DOHH2 (cell line): ENCODE data around the gene FARS2.

ENCODE experiments used
- H3F3A ChIP-seq: fragments of 200-600 bp; sonication (generic), shearing (Covaris generic); 2 replicates; pipeline ENCODE4 v1.6.0; 2016; ENCODE audit warnings: antibody characterized with exemption, mild to moderate bottlenecking; ENCODE audit not compliant: control insufficient read depth, insufficient read depth
- H3K27ac ChIP-seq: fragments of 200-600 bp; sonication (generic); 2 replicates; pipeline ENCODE4 v1.5.1; 2014; ENCODE audit warnings: low read depth, mild to moderate bottlenecking, low read length, moderate library complexity
- H3K27me3 ChIP-seq: fragments of 200-600 bp; sonication (generic); 2 replicates; pipeline ENCODE4 v1.6.1; 2014; ENCODE audit warnings: mild to moderate bottlenecking, low read length, mixed read lengths; ENCODE audit not compliant: control insufficient read depth
- H3K36me3 ChIP-seq: fragments of 200-600 bp; sonication (generic); 2 replicates; pipeline ENCODE4 v1.6.1; 2014; ENCODE audit warnings: mild to moderate bottlenecking, low read length, moderate library complexity, mixed read lengths; ENCODE audit not compliant: control insufficient read depth
- H3K4me1 ChIP-seq: fragments of 200-600 bp; sonication (generic); 2 replicates; pipeline ENCODE4 v1.6.1; 2014; ENCODE audit warnings: mild to moderate bottlenecking, low read length, mixed read lengths; ENCODE audit not compliant: control insufficient read depth
- H3K4me2 ChIP-seq: fragments of 200-600 bp; sonication (generic); 2 replicates; pipeline ENCODE4 v1.6.0; 2014; ENCODE audit warnings: mild to moderate bottlenecking, low read length, moderate library complexity
- H3K4me3 ChIP-seq: fragments of 200-600 bp; sonication (generic); 2 replicates; pipeline ENCODE4 v1.5.1; 2014; ENCODE audit warnings: mild to moderate bottlenecking, low read length, mixed read lengths
- H3K79me2 ChIP-seq: fragments of 200-600 bp; sonication (generic); 2 replicates; pipeline ENCODE4 v1.6.1; 2014; ENCODE audit warnings: mild to moderate bottlenecking, low read length, mixed read lengths; ENCODE audit not compliant: control insufficient read depth
- H3K9me2 ChIP-seq: fragments of 200-600 bp; sonication (generic); replicated peaks from 2 replicates; pipeline ENCODE4 v1.6.1; 2014; ENCODE audit warnings: mild to moderate bottlenecking, low read length, mixed read lengths; ENCODE audit not compliant: control insufficient read depth
- H3K9me3 ChIP-seq: fragments of 200-600 bp; sonication (generic); 2 replicates; pipeline ENCODE4 v1.6.1; 2014; ENCODE audit warnings: antibody characterized with exemption, low read length, mixed read lengths; ENCODE audit not compliant: control insufficient read depth, insufficient read depth
- H4K20me1 ChIP-seq: fragments of 200-600 bp; sonication (generic); 2 replicates; pipeline ENCODE4 v1.6.0; 2014; ENCODE audit warnings: low read depth, mild to moderate bottlenecking, antibody characterized with exemption, low read length, moderate library complexity; ENCODE audit not compliant: control insufficient read depth, insufficient read depth
- EZH2phosphoT487 ChIP-seq: fragments of 200-600 bp; sonication (generic); IDR thresholded peaks from 2 replicates; pipeline ENCODE4 v1.6.1; 2017; ENCODE audit warnings: borderline replicate concordance, mild to moderate bottlenecking, antibody characterized with exemption, low read length, moderate library complexity, mixed read lengths
- TF ChIP-seq, protein P1 (sequence below): fragments of 200-600 bp; sonication (generic); IDR thresholded peaks from one replicate; pipeline ENCODE4 v1.5.1; 2014; ENCODE audit warnings: antibody characterized with exemption, mild to moderate bottlenecking, low read depth, low read length; ENCODE audit not compliant: poor library complexity, severe bottlenecking

The FARS2 gene

DNA sequence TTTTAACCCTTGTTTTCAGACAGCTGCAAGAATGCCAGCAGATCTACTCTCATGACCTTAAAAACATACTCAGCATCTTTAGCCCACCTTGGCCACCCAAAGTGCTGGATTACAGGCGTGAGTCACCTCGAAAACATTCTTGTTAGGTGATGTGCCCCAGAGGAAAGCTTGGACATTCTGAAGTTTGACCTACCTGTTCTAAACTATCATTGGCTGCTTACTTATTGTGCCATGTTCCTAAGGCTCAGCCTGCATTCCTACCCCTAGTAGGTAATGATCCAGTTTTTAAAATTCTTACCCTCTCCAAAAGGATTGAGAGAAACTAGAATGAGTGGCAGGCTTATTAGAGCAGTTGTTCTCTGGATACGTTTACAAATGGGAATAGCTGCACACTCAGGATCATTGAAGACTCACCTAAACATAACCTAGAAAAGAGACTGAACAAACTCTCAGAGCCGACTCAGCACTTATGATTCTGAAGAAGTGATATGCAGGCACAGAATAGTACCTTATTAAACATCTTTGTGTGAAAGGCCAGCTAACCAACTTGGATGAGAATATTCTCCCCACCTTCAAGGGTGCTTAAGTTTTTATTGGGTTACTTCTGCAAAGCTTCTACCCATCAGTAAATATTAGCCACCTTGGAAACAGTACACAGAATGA is 383.3 kb downstream of the FARS2 start:
- Histone ChIP-seq H3K9me3 (peaks cover 13% of the 10 kb centered on the region), H3K4me2 (no peak overlapping the region), H3K4me3 (no peak overlapping the region), H3K79me2 (no peaks in the 10 kb centered on the region), H3K9me2 (no peaks in the 10 kb centered on the region), H3K27me3 (no peaks in the 10 kb centered on the region), H3F3A (no peaks in the 10 kb centered on the region), H3K27ac (no peak overlapping the region), H3K4me1 (peaks cover 8% of the 10 kb centered on the region), H4K20me1 (no peaks in the 10 kb centered on the region), H3K36me3 (no peaks in the 10 kb centered on the region)
- TF ChIP-seq, protein P1, sequence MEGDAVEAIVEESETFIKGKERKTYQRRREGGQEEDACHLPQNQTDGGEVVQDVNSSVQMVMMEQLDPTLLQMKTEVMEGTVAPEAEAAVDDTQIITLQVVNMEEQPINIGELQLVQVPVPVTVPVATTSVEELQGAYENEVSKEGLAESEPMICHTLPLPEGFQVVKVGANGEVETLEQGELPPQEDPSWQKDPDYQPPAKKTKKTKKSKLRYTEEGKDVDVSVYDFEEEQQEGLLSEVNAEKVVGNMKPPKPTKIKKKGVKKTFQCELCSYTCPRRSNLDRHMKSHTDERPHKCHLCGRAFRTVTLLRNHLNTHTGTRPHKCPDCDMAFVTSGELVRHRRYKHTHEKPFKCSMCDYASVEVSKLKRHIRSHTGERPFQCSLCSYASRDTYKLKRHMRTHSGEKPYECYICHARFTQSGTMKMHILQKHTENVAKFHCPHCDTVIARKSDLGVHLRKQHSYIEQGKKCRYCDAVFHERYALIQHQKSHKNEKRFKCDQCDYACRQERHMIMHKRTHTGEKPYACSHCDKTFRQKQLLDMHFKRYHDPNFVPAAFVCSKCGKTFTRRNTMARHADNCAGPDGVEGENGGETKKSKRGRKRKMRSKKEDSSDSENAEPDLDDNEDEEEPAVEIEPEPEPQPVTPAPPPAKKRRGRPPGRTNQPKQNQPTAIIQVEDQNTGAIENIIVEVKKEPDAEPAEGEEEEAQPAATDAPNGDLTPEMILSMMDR, result no peak
- no peak for TF ChIP-seq EZH2phosphoT487

DNA sequence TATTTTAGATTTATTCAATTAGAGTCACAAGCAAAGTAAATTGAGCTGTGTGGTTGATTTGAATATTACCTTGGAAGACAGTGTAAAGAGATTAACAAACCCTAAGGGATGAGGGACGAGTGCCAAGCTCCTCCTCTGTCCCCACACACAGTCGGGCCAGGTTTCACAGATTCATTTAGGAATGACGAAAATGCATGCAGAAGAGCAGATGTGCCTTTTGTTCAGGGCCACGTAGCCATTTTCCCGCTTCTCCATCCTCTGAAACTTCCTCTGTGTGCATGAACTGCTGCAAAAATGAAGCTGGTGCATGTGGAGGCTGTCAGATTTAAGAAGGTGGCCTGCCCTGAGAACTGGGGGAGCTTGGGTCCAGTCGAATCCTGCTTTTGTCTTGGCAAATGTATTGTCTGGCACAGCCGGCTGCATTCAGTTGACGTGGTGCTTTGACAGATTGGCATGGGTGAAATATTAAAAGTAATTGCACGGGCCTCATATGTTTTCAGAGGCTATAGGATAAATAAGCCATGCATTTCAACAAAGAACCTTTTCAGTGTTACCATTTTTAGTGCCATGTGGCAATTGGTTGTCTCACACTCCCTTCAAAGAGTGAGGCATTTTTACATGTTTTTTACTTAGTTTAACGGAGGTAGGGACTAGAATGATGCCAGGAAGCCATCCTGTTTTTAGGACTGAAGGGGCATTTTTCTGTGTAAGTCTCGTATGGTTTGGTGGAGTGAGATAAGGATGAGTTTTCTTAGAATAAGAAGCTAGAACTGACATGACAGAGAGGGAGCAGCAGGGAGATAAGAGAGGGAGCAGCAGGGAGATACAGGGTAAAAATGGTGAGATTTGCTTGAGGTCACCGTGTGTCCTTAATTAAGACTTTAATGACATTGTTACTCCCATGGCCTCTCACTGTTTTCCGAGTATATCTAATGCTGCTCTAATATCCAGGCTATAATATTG is 384.3 kb downstream of the FARS2 start:
- TF ChIP-seq EZH2phosphoT487, result no peak
- TF ChIP-seq, protein P1, result no peak
- no peak overlapping the region for H3K4me2 ChIP-seq

DNA sequence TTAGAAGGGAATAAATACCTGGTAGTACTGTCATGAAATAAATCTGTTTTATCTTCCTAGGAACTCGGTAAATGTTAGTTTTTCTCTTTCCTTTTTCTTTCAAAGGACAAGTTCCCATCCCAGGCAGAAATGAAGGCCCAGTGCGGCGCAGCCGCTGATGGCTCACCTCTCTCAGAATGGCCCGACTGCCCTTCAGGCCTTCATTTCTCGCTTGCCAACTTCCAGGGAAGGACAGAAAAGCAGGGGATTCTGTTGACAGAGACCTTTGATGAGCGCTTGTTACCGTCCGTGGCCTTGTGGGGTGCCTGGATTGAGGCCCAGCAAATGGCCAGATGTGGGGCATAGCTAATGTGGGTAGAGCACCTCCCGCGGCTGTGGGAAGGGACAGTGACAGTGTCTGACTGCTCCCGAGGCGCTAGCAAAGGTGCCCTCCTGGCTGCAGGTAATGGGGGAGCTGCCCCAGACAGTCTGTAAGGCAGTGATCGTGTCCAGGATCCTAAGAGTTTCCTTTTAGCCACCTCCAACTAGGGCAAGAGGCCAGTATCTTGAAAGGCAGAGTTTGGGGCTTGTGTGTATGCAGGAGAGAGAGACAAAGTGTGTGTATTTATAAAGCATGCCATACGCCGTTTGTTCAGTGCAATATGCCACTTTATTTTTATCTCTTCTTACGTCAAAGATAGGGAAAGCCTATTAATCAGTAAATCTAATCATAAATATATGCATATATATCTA is 391.3 kb downstream of the FARS2 start:
- no peaks in the 10 kb centered on the region for H3F3A ChIP-seq

More for the DNA sequence above, 384.3 kb downstream of the FARS2 start:
- peaks cover 4% of the 10 kb centered on the region for H3K9me3 ChIP-seq
- no peaks in the 10 kb centered on the region for H3K36me3 ChIP-seq
- no peaks in the 10 kb centered on the region for H4K20me1 ChIP-seq
- no peaks in the 10 kb centered on the region for H3K9me2 ChIP-seq
- no peaks in the 10 kb centered on the region for H3K79me2 ChIP-seq
- no peak overlapping the region for H3K4me3 ChIP-seq
- no peak overlapping the region for H3K27ac ChIP-seq
- H3K4me1 ChIP-seq, result peaks cover 8% of the 10 kb centered on the region
- H3K27me3 ChIP-seq, result no peaks in the 10 kb centered on the region
- H3F3A ChIP-seq, result no peaks in the 10 kb centered on the region

More for the DNA sequence above, 391.3 kb downstream of the FARS2 start:
- H3K4me2 ChIP-seq, result no peak overlapping the region
- H3K27me3 ChIP-seq, result no peaks in the 10 kb centered on the region
- H3K79me2 ChIP-seq, result no peaks in the 10 kb centered on the region
- H4K20me1 ChIP-seq, result no peaks in the 10 kb centered on the region
- no peaks in the 10 kb centered on the region for H3K9me3 ChIP-seq
- H3K4me1 ChIP-seq, result peaks cover 2% of the 10 kb centered on the region
- TF ChIP-seq EZH2phosphoT487, result no peak
- TF ChIP-seq, protein P1, result no peak
- H3K36me3 ChIP-seq, result no peaks in the 10 kb centered on the region
- no peak overlapping the region for H3K4me3 ChIP-seq
- no peaks in the 10 kb centered on the region for H3K9me2 ChIP-seq
- no peak overlapping the region for H3K27ac ChIP-seq
